ENCODE data around the gene KCTD21. TPM values are rescaled to one million over a fixed set of nuclear protein-coding genes. Genes with fewer than 3 reads are reported as not detected.

The KCTD21 gene
- total and polyA plus RNA-seq, 7 experiments from 2014 or later = 1.2 to 12.2 (median 4.2) TPM

GRCh38 chr11:78214331-78215194, 26.1 kb upstream of the KCTD21 start:
- Mint-ChIP-seq H3K36me3 (peaks cover 14 to 52% (median 47%) of the 10 kb centered on the region in 5 donors), H3K9me3 (no peaks in the 10 kb centered on the region), H3K4me3 (no peak overlapping the region), H3K4me1 (peaks cover 6 to 28% (median 16%) of the 10 kb centered on the region in 7 donors), H3K27me3 (no peaks in the 10 kb centered on the region), H3K27ac (peak overlapping the region in 2 of 9 donors; percentile 17 to 55)
- Histone ChIP-seq H3K27ac (ENCODE audit: low read depth, low read length) (no peak overlapping the region), H3K27me3 (ENCODE audit: control insufficient read depth in 2 of 2, insufficient read depth in 2 of 2, low read length in 2 of 2) (no peaks in the 10 kb centered on the region), H3K4me3 (ENCODE audit: low read length) (no peak overlapping the region), H3K9me3 (ENCODE audit: control insufficient read depth in 2 of 3, low read length in 3 of 3) (no peaks in the 10 kb centered on the region), H3K4me1 (ENCODE audit: control insufficient read depth in 2 of 2, insufficient read depth in 2 of 2, low read length in 2 of 2) (no peaks in the 10 kb centered on the region), H3K36me3 (ENCODE audit: control insufficient read depth in 2 of 3, insufficient read depth in 3 of 3, low read length in 3 of 3) (peaks cover 0 to 38% (median 0%) of the 10 kb centered on the region in 3 experiments)
- DNase-seq = no peak
- POLR2A ChIA-PET = interaction anchor here (1.3 kb wide), 1 partner anchor 12 kb away, joined by 4 read pairs; no protein-coding TSS in a partner anchor
- no peak for ATAC-seq
- CTCF ChIA-PET = no interaction called here
- intact Hi-C loops (cut with micrococcal nuclease) = no loop called here

- H3K27me3 ChIP-seq (ENCODE audit: control insufficient read depth in 2 of 2, insufficient read depth in 2 of 2, low read length in 2 of 2) = no peaks in the 10 kb centered on the region
- H3K36me3 ChIP-seq (ENCODE audit: control insufficient read depth in 2 of 3, insufficient read depth in 3 of 3, low read length in 3 of 3) = peaks cover 0 to 46% (median 0%) of the 10 kb centered on the region in 3 experiments
- peaks cover 6 to 28% (median 20%) of the 10 kb centered on the region in 7 donors for H3K4me1 Mint-ChIP-seq
- no peak overlapping the region for H3K4me3 ChIP-seq (ENCODE audit: low read length)
- H3K9me3 ChIP-seq (ENCODE audit: control insufficient read depth in 2 of 3, low read length in 3 of 3) = no peaks in the 10 kb centered on the region
- H3K4me3 Mint-ChIP-seq = no peak overlapping the region
- intact Hi-C loops (cut with micrococcal nuclease) = no loop called here
- no peaks in the 10 kb centered on the region for H3K27me3 Mint-ChIP-seq
- no peaks in the 10 kb centered on the region for H3K4me1 ChIP-seq (ENCODE audit: control insufficient read depth in 2 of 2, insufficient read depth in 2 of 2, low read length in 2 of 2)
- no peak overlapping the region for H3K27ac ChIP-seq (ENCODE audit: low read depth, low read length)
- no peaks in the 10 kb centered on the region for H3K9me3 Mint-ChIP-seq
- POLR2A ChIA-PET = interaction anchor here (1.3 kb wide), 1 partner anchor 11 kb away, joined by 4 read pairs; no protein-coding TSS in a partner anchor
- no peak for ATAC-seq
- peaks cover 21 to 60% (median 52%) of the 10 kb centered on the region in 5 donors for H3K36me3 Mint-ChIP-seq
- H3K27ac Mint-ChIP-seq = peak overlapping the region in 1 of 9 donors; percentile 12
- CTCF ChIA-PET = no interaction called here
- DNase-seq = no peak
Observed at GRCh38 chr11:78213526-78214330, 25.3 kb upstream of the KCTD21 start.

GRCh38 chr11:78212586-78213371, 24.4 kb upstream of the KCTD21 start:
- DNase-seq = no peak
- no peak for ATAC-seq
- Mint-ChIP-seq H3K27ac (peak overlapping the region in 3 of 9 donors; percentile 3 to 67 (median 57)), H3K36me3 (peaks cover 21 to 68% (median 48%) of the 10 kb centered on the region in 5 donors), H3K4me3 (no peak overlapping the region), H3K27me3 (no peaks in the 10 kb centered on the region), H3K4me1 (peaks cover 6 to 33% (median 20%) of the 10 kb centered on the region in 7 donors), H3K9me3 (no peaks in the 10 kb centered on the region)
- Histone ChIP-seq H3K9me3 (ENCODE audit: control insufficient read depth in 2 of 3, low read length in 3 of 3) (no peaks in the 10 kb centered on the region), H3K36me3 (ENCODE audit: control insufficient read depth in 2 of 3, insufficient read depth in 3 of 3, low read length in 3 of 3) (peaks cover 0 to 55% (median 0%) of the 10 kb centered on the region in 3 experiments), H3K27ac (ENCODE audit: low read depth, low read length) (no peak overlapping the region), H3K4me3 (ENCODE audit: low read length) (no peak overlapping the region), H3K27me3 (ENCODE audit: control insufficient read depth in 2 of 2, insufficient read depth in 2 of 2, low read length in 2 of 2) (no peaks in the 10 kb centered on the region), H3K4me1 (ENCODE audit: control insufficient read depth in 2 of 2, insufficient read depth in 2 of 2, low read length in 2 of 2) (no peaks in the 10 kb centered on the region)
- intact Hi-C loops (cut with micrococcal nuclease) = no loop called here
- ChIA-PET CTCF (no interaction called here), POLR2A (interaction anchor here (0.7 to 1.1 kb wide), 2 partner anchors 10 to 28 kb away, joined by 3 read pairs; no protein-coding TSS in a partner anchor)

GRCh38 chr11:78211565-78211964, 23.1 kb upstream of the KCTD21 start:
- ATAC-seq = no peak
- peaks cover 17 to 59% (median 43%) of the 10 kb centered on the region in 5 donors for H3K36me3 Mint-ChIP-seq
- ChIA-PET POLR2A (no interaction called here), CTCF (no interaction called here)
- no peak overlapping the region for H3K4me3 Mint-ChIP-seq
- H3K27me3 ChIP-seq (ENCODE audit: control insufficient read depth in 2 of 2, insufficient read depth in 2 of 2, low read length in 2 of 2) = no peaks in the 10 kb centered on the region
- H3K9me3 ChIP-seq (ENCODE audit: control insufficient read depth in 2 of 3, low read length in 3 of 3) = no peaks in the 10 kb centered on the region
- intact Hi-C loops (cut with micrococcal nuclease) = no loop called here
- peaks cover 3 to 32% (median 21%) of the 10 kb centered on the region in 7 donors for H3K4me1 Mint-ChIP-seq
- peaks cover 0 to 59% (median 0%) of the 10 kb centered on the region in 3 experiments for H3K36me3 ChIP-seq (ENCODE audit: control insufficient read depth in 2 of 3, insufficient read depth in 3 of 3, low read length in 3 of 3)
- H3K4me1 ChIP-seq (ENCODE audit: control insufficient read depth in 2 of 2, insufficient read depth in 2 of 2, low read length in 2 of 2) = no peaks in the 10 kb centered on the region
- peak overlapping the region in 2 of 9 donors; percentile 3 to 5 for H3K27ac Mint-ChIP-seq
- no peaks in the 10 kb centered on the region for H3K27me3 Mint-ChIP-seq
- no peak overlapping the region for H3K4me3 ChIP-seq (ENCODE audit: low read length)
- DNase-seq = no peak
- H3K27ac ChIP-seq (ENCODE audit: low read depth, low read length) = no peak overlapping the region
- H3K9me3 Mint-ChIP-seq = no peaks in the 10 kb centered on the region

- Histone ChIP-seq H3K9me3 (ENCODE audit: control insufficient read depth in 2 of 3, low read length in 3 of 3) (no peaks in the 10 kb centered on the region), H3K4me3 (ENCODE audit: low read length) (no peak overlapping the region), H3K27me3 (ENCODE audit: control insufficient read depth in 2 of 2, insufficient read depth in 2 of 2, low read length in 2 of 2) (no peaks in the 10 kb centered on the region), H3K36me3 (ENCODE audit: control insufficient read depth in 2 of 3, insufficient read depth in 3 of 3, low read length in 3 of 3) (peaks cover 0 to 48% (median 0%) of the 10 kb centered on the region in 3 experiments), H3K4me1 (ENCODE audit: control insufficient read depth in 2 of 2, insufficient read depth in 2 of 2, low read length in 2 of 2) (peaks cover 0 to under 1% of the 10 kb centered on the region in 2 donors), H3K27ac (ENCODE audit: low read depth, low read length) (no peak overlapping the region)
- Mint-ChIP-seq H3K4me3 (no peak overlapping the region), H3K27me3 (no peaks in the 10 kb centered on the region), H3K36me3 (peaks cover 17 to 51% (median 42%) of the 10 kb centered on the region in 5 donors), H3K9me3 (no peaks in the 10 kb centered on the region), H3K4me1 (peaks cover 3 to 43% (median 24%) of the 10 kb centered on the region in 7 donors), H3K27ac (no peak overlapping the region)
- ATAC-seq (no peak), DNase-seq (no peak)
- intact Hi-C loops (cut with micrococcal nuclease) = no loop called here
- ChIA-PET CTCF (no interaction called here), POLR2A (no interaction called here)
Observed at GRCh38 chr11:78210000-78210608, 21.7 kb upstream of the KCTD21 start.

- Mint-ChIP-seq H3K4me3 (no peak overlapping the region), H3K4me1 (peaks cover 7 to 49% (median 30%) of the 10 kb centered on the region in 7 donors), H3K27me3 (no peaks in the 10 kb centered on the region), H3K36me3 (peaks cover 17 to 48% (median 42%) of the 10 kb centered on the region in 5 donors), H3K27ac (no peak overlapping the region), H3K9me3 (no peaks in the 10 kb centered on the region)
- H3K4me3 ChIP-seq (ENCODE audit: low read length) = no peak overlapping the region
- H3K27ac ChIP-seq (ENCODE audit: low read depth, low read length) = no peak overlapping the region
- peaks cover 0 to 7% of the 10 kb centered on the region in 2 donors for H3K4me1 ChIP-seq (ENCODE audit: control insufficient read depth in 2 of 2, insufficient read depth in 2 of 2, low read length in 2 of 2)
- no peak for ATAC-seq
- no peaks in the 10 kb centered on the region for H3K9me3 ChIP-seq (ENCODE audit: control insufficient read depth in 2 of 3, low read length in 3 of 3)
- DNase-seq = no peak
- ChIA-PET CTCF (no interaction called here), POLR2A (no interaction called here)
- H3K27me3 ChIP-seq (ENCODE audit: control insufficient read depth in 2 of 2, insufficient read depth in 2 of 2, low read length in 2 of 2) = no peaks in the 10 kb centered on the region
- intact Hi-C loops (cut with micrococcal nuclease) = no loop called here
- H3K36me3 ChIP-seq (ENCODE audit: control insufficient read depth in 2 of 3, insufficient read depth in 3 of 3, low read length in 3 of 3) = peaks cover 0 to 43% (median 0%) of the 10 kb centered on the region in 3 experiments
Observed at GRCh38 chr11:78209478-78209877, 21.1 kb upstream of the KCTD21 start.
